OCI-M2 (cell line): ENCODE data around the gene CDC14A.

Source experiments
- DNase-seq: peaks from one replicate; lab custom pipeline; 2025; ENCODE audit not compliant: unreplicated experiment; lab: John Stamatoyannopoulos, UW

The CDC14A gene

GRCh38 chr1:100530880-100531487 is 178.7 kb downstream of the CDC14A start:
- no peak for DNase-seq

- no peak for DNase-seq
Observed at GRCh38 chr1:100532645-100533044, 180.3 kb downstream of the CDC14A start.

GRCh38 chr1:100535264-100535663 is 183.0 kb downstream of the CDC14A start:
- no peak for DNase-seq

GRCh38 chr1:100536031-100536430 is 183.7 kb downstream of the CDC14A start:
- no peak for DNase-seq

- DNase-seq, result no peak
Observed at GRCh38 chr1:100538913-100539835, 186.9 kb downstream of the CDC14A start.

GRCh38 chr1:100539836-100540536 is 187.7 kb downstream of the CDC14A start:
- no peak for DNase-seq

- no peak for DNase-seq
Observed at GRCh38 chr1:100542285-100542684, 190.0 kb downstream of the CDC14A start.

GRCh38 chr1:100543640-100544039 is 191.3 kb downstream of the CDC14A start:
- DNase-seq, result no peak

GRCh38 chr1:100544791-100545190 is 192.5 kb downstream of the CDC14A start:
- DNase-seq, result no peak

- DNase-seq, result no peak
Observed at GRCh38 chr1:100545855-100546254, 193.5 kb downstream of the CDC14A start.

GRCh38 chr1:100552031-100552430 is 199.7 kb downstream of the CDC14A start:
- DNase-seq, result no peak

- no peak for DNase-seq
Observed at GRCh38 chr1:100552922-100553321, 200.6 kb downstream of the CDC14A start.

- DNase-seq, result no peak
Observed at GRCh38 chr1:100556181-100556580, 203.9 kb downstream of the CDC14A start.

- no peak for DNase-seq
Observed at GRCh38 chr1:100556925-100557605, 204.8 kb downstream of the CDC14A start.

GRCh38 chr1:100557606-100557953 is 205.3 kb downstream of the CDC14A start:
- DNase-seq, result no peak

- no peak for DNase-seq
Observed at GRCh38 chr1:100565533-100565932, 213.2 kb downstream of the CDC14A start.

GRCh38 chr1:100565937-100566699 is 213.8 kb downstream of the CDC14A start:
- DNase-seq, result no peak

- DNase-seq, result no peak
Observed at GRCh38 chr1:100567062-100567461, 214.8 kb downstream of the CDC14A start.
